Erythroblast (primary cell): ENCODE measurements around the gene FIBIN.

Experiments used
- GATA1 ChIP-seq: IDR thresholded peaks from 2 replicates; pipeline ENCODE4 v1.6.1; 2011; ENCODE audit warnings: low read depth, mild to moderate bottlenecking, control low read depth, low read length, moderate library complexity
- POLR2A ChIP-seq: IDR thresholded peaks from 2 replicates; pipeline ENCODE4 v1.6.1; 2011; ENCODE audit warnings: mild to moderate bottlenecking, low read length

GRCh38 chr11:27031754-27032153, 37.8 kb downstream of the FIBIN start:
- TF ChIP-seq POLR2A (no peak), GATA1 (no peak)
